Measurements from ENCODE around the gene RAB44.
A peak's percentile ranks its signal among the peaks of the same experiment; 100 is the strongest.
"Not testable (repeated sequence)": the region's sequence is repeated elsewhere in the genome, so short reads cannot be mapped to it uniquely, and the experiment has no call there.

The RAB44 gene

GRCh38 chr6:36700071-36700812 is 2.6 kb downstream of the RAB44 start:
- H3K4me3 ChIP-seq (replicated peaks; ENCODE audit: low read depth, low read length): no peak overlapping the region
- no peak for TF ChIP-seq CTCF (IDR thresholded peaks at IDR 0.05; ENCODE audit: low read depth, low read length, missing control alignments)
- no peak for DNase-seq (ENCODE audit: extremely low read depth, low read depth)

DNA sequence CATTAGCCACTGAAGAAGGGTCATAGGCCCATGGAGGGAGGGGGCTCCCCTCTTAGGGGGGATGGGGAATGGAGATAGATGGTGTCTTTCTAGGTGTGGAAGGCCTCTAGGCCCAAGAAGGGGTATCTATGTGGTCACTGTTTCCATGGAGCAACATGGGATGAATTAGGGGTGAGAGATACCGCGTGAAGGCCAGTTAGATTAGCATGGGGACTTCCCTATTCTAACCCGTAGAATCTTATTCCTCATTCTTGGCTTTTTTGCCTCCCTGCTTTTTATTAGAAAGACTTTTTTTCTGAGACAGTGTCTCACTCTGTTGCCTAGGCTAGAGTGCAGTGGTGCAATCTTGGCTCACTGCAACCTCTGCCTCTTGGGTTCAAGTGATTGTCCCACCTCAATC is 3.2 kb downstream of the RAB44 start:
- TF ChIP-seq CTCF (IDR thresholded peaks at IDR 0.05; ENCODE audit: low read depth, low read length, missing control alignments): no peak
- no peak overlapping the region for H3K4me3 ChIP-seq (replicated peaks; ENCODE audit: low read depth, low read length)
- DNase-seq (ENCODE audit: extremely low read depth, low read depth): no peak

DNA sequence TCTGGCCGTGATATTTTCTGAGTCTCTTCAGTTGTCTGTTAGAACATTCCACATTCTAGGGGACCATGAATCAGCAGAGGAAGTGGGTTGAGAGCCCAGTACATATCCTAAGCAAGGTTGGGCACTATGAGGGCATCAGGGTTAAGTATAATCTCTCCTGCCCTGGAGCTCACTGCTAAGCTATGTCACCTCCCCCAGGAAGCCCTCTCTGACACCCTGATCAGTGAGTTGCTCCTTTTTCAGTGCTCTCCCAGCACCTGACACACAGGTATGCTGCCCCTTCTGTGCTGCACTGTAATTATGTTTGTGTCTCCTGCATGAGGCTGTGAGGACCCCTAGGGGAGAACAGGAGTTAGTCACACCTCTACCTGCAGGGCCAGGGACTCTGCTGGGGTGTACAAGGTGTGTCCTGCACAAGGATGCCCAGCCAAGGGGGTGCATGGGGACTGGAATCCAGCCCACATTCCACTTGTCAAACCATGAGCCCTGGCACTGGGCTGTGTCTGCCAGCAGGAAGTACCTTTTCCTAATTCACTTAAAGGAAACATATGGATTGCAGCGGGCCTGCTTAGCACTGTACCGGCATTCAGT is 3.9 kb downstream of the RAB44 start:
- H3K4me3 ChIP-seq (replicated peaks; ENCODE audit: low read depth, low read length): no peak overlapping the region
- no peak for DNase-seq (ENCODE audit: extremely low read depth, low read depth)
- TF ChIP-seq CTCF (IDR thresholded peaks at IDR 0.05; ENCODE audit: low read depth, low read length, missing control alignments): peak; percentile 10

- H3K4me3 ChIP-seq (replicated peaks; ENCODE audit: low read depth, low read length): no peak overlapping the region
- DNase-seq (ENCODE audit: extremely low read depth, low read depth): no peak
- no peak for TF ChIP-seq CTCF (IDR thresholded peaks at IDR 0.05; ENCODE audit: low read depth, low read length, missing control alignments)
Observed at GRCh38 chr6:36702656-36703055, 5.0 kb downstream of the RAB44 start.

DNA sequence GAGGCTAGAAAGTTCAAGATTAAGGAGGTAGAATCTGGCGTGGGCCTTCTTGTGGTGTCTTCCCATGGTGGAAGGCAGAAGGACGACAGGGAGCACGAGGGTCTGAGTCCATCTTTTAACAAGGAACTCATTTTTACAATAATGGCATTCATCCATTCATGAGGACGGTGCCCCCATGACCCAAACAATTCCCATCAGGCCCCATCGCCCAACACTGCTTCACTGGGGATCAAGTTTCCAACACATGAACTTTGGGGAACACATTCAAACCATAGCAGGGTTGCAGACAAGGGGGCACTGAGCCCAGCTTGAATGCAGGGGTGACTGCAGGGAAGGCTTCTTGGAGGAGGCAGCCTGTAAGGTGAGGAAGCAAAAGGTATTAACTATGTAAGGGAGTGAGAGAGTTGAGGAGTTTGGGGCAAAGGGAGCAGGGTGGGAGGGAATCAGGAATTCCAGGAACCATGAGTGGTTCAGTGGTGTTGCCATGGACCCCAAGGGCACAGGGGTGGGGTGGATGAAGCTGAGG is 5.5 kb downstream of the RAB44 start:
- no peak for DNase-seq (ENCODE audit: extremely low read depth, low read depth)
- TF ChIP-seq CTCF (IDR thresholded peaks at IDR 0.05; ENCODE audit: low read depth, low read length, missing control alignments): no peak
- no peak overlapping the region for H3K4me3 ChIP-seq (replicated peaks; ENCODE audit: low read depth, low read length)

DNA sequence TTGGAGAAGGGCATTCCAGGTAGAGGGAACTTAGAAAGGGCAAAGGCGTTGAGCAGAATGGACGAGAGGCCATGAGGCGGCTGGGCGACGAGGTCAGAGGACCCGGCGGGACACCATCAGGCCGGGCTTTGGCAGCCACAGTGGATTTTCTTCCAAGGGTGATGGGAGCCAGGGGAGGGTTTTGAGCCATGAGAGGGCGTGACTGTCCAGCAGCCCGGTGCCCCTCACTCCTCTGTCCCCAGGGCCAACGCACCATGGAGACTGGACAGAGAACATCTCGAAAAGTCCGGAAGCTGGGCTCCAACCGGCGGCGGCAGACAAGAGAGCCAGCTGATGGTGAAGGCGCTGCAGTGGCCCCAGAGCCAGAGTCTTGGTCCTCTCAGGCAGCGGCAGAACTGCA is 6.4 kb downstream of the RAB44 start:
- H3K4me3 ChIP-seq (replicated peaks; ENCODE audit: low read depth, low read length): no peak overlapping the region
- no peak for DNase-seq (ENCODE audit: extremely low read depth, low read depth)
- no peak for TF ChIP-seq CTCF (IDR thresholded peaks at IDR 0.05; ENCODE audit: low read depth, low read length, missing control alignments)

- DNase-seq (ENCODE audit: extremely low read depth, low read depth); H3K4me3 ChIP-seq (replicated peaks; ENCODE audit: low read depth, low read length): not testable (repeated sequence)
Observed at GRCh38 chr6:36704961-36705577, 7.4 kb downstream of the RAB44 start.

All from HFF-Myc (cell line).